Spinal cord (tissue), 10 donors: Measurements from ENCODE around the gene JUNB. TPM values are rescaled to one million over a fixed set of nuclear protein-coding genes. Genes with fewer than 3 reads are reported as not detected.

Source experiments
- DNase-seq, 6 donors: peaks; one replicate each; pipeline versions ENCODE4 v3.0.0 to v3.0.0-alpha.2; 2013 to 2015; ENCODE audit warnings: low spot score in 6 of 6, low read depth in 4 of 6
- H3K27ac ChIP-seq: one replicate; pipeline ENCODE4 v1.5.1; 2013; ENCODE audit warnings: low read depth, low read length, control low read depth
- H3K27me3 ChIP-seq: one replicate; pipeline ENCODE4 v1.6.1; 2013; ENCODE audit warnings: low read length; ENCODE audit not compliant: control insufficient read depth, insufficient read depth
- H3K36me3 ChIP-seq: one replicate; pipeline ENCODE4 v1.6.1; 2013; ENCODE audit warnings: low read length; ENCODE audit not compliant: control insufficient read depth, insufficient read depth
- H3K4me1 ChIP-seq: one replicate; pipeline ENCODE4 v1.6.1; 2013; ENCODE audit warnings: low read length; ENCODE audit not compliant: control insufficient read depth, insufficient read depth
- H3K4me3 ChIP-seq: one replicate; pipeline ENCODE4 v1.5.1; 2013; ENCODE audit warnings: low read depth, low read length, control low read depth
- H3K9me3 ChIP-seq: one replicate; pipeline ENCODE4 v1.6.1; 2013; ENCODE audit warnings: low read length; ENCODE audit not compliant: control insufficient read depth, insufficient read depth
- WGBS: methylation state at CpG from one replicate; pipeline ENCODE4 v1.1.5; 2013; ENCODE audit warnings: missing lambda C conversion rate; ENCODE audit not compliant: insufficient coverage; 5-methylcytosine and 5-hydroxymethylcytosine counted together
- polyA plus RNA-seq, 2 donors: library from polyadenylated mRNA; unstranded; fragments of 120-200 nt; gene quantifications; one replicate each; pipeline ENCODE4 v1.2.1, GENCODE V29; 2013; ENCODE audit not compliant: insufficient read length in 2 of 2
- total RNA-seq, 2 donors: library from RNA; depleted of rRNA in 1 of 2; stranded (reverse); fragments of 120-200 nt in 1 of 2; fragments of >200 nt in 1 of 2; gene quantifications; one replicate each; pipeline versions ENCODE4 v1.2.3 to v1.2.4, GENCODE V29; 2013 to 2014
- donor health status: healthy.

JUNB gene
- total and polyA plus RNA-seq, 4 donors: 23.3 to 119 (median 71.4) TPM

- 96% methylated on average over 17 of the region's 19 CpGs for WGBS
- no peaks in the 10 kb centered on the region for H3K9me3 ChIP-seq
- H3K27ac ChIP-seq: no peak overlapping the region
- H3K4me1 ChIP-seq: peaks cover 13% of the 10 kb centered on the region
- no peak for DNase-seq
- no peak overlapping the region for H3K4me3 ChIP-seq
- peaks cover 6% of the 10 kb centered on the region for H3K27me3 ChIP-seq
- H3K36me3 ChIP-seq: peaks cover 3% of the 10 kb centered on the region
Observed at GRCh38 chr19:12756150-12756883, 35.0 kb upstream of the JUNB start.

GRCh38 chr19:12757544-12758274, 33.6 kb upstream of the JUNB start:
- H3K27me3 ChIP-seq: peaks cover 2% of the 10 kb centered on the region
- WGBS: under 1% methylated on average over 52 of the region's 60 CpGs

GRCh38 chr19:12759686-12760085, 31.6 kb upstream of the JUNB start:
- Histone ChIP-seq H3K9me3 (no peaks in the 10 kb centered on the region), H3K36me3 (peaks cover 31% of the 10 kb centered on the region), H3K4me3 (no peak overlapping the region), H3K27me3 (no peaks in the 10 kb centered on the region), H3K4me1 (peaks cover 13% of the 10 kb centered on the region), H3K27ac (no peak overlapping the region)
- no CpG with 5 or more reads among the region's 6 CpGs for WGBS
- DNase-seq: no peak

More at GRCh38 chr19:12757544-12758274, 33.6 kb upstream of the JUNB start:
- Histone ChIP-seq H3K9me3 (no peaks in the 10 kb centered on the region), H3K27ac (no peak overlapping the region), H3K36me3 (peaks cover 13% of the 10 kb centered on the region), H3K4me1 (peaks cover 13% of the 10 kb centered on the region), H3K4me3 (peak overlapping the region; percentile 32)
- DNase-seq: peak in 2 of 6 donors; percentile 56 to 67

- Histone ChIP-seq H3K9me3 (no peaks in the 10 kb centered on the region), H3K27ac (no peak overlapping the region), H3K36me3 (peaks cover 60% of the 10 kb centered on the region), H3K27me3 (no peaks in the 10 kb centered on the region), H3K4me1 (peaks cover 1% of the 10 kb centered on the region), H3K4me3 (no peak overlapping the region)
- no peak for DNase-seq
- WGBS: 97% methylated on average over 9 of the region's 11 CpGs
Observed at GRCh38 chr19:12763100-12763499, 28.2 kb upstream of the JUNB start.

GRCh38 chr19:12764698-12765097, 26.6 kb upstream of the JUNB start:
- 97% methylated on average over 16 of the region's 16 CpGs for WGBS
- no peaks in the 10 kb centered on the region for H3K27me3 ChIP-seq
- H3K36me3 ChIP-seq: peaks cover 60% of the 10 kb centered on the region
- H3K4me3 ChIP-seq: no peak overlapping the region
- no peaks in the 10 kb centered on the region for H3K9me3 ChIP-seq
- no peak overlapping the region for H3K27ac ChIP-seq
- DNase-seq: no peak
- H3K4me1 ChIP-seq: peaks cover 3% of the 10 kb centered on the region

- Histone ChIP-seq H3K36me3 (peaks cover 70% of the 10 kb centered on the region), H3K4me1 (peaks cover 3% of the 10 kb centered on the region), H3K4me3 (peak overlapping the region; percentile 51), H3K27ac (peak overlapping the region; percentile 67), H3K27me3 (no peaks in the 10 kb centered on the region), H3K9me3 (no peaks in the 10 kb centered on the region)
- whole genome bisulfite sequencing: 4% methylated on average over 29 of the region's 30 CpGs
- peak in 2 of 6 donors; percentile 86 to 87 for DNase-seq
Observed at GRCh38 chr19:12766051-12766521, 25.2 kb upstream of the JUNB start.

- peaks cover 3% of the 10 kb centered on the region for H3K4me1 ChIP-seq
- H3K27me3 ChIP-seq: no peaks in the 10 kb centered on the region
- no peak overlapping the region for H3K27ac ChIP-seq
- H3K4me3 ChIP-seq: no peak overlapping the region
- peaks cover 72% of the 10 kb centered on the region for H3K36me3 ChIP-seq
- WGBS: 90% methylated on average over 11 of the region's 11 CpGs
- no peak for DNase-seq
- no peaks in the 10 kb centered on the region for H3K9me3 ChIP-seq
Observed at GRCh38 chr19:12767150-12767549, 24.1 kb upstream of the JUNB start.

GRCh38 chr19:12767666-12768065, 23.6 kb upstream of the JUNB start:
- DNase-seq: no peak
- Histone ChIP-seq H3K9me3 (no peaks in the 10 kb centered on the region), H3K27ac (no peak overlapping the region), H3K27me3 (no peaks in the 10 kb centered on the region), H3K4me1 (peaks cover 3% of the 10 kb centered on the region), H3K36me3 (peaks cover 70% of the 10 kb centered on the region), H3K4me3 (no peak overlapping the region)
- 92% methylated on average over 15 of the region's 15 CpGs for WGBS

GRCh38 chr19:12769689-12770088, 21.6 kb upstream of the JUNB start:
- Histone ChIP-seq H3K9me3 (no peaks in the 10 kb centered on the region), H3K4me3 (no peak overlapping the region), H3K27ac (no peak overlapping the region), H3K4me1 (peaks cover 8% of the 10 kb centered on the region), H3K27me3 (no peaks in the 10 kb centered on the region), H3K36me3 (peaks cover 55% of the 10 kb centered on the region)
- 17% methylated on average over 37 of the region's 37 CpGs for WGBS
- peak in 1 of 6 donors; percentile 65 for DNase-seq
